ENCODE measurements around the gene TBC1D8.
"Not testable (repeated sequence)": the region's sequence is repeated elsewhere in the genome, so short reads cannot be mapped to it uniquely, and the experiment has no call there.

TBC1D8 gene

GRCh38 chr2:101064125-101064502, 87.1 kb downstream of the TBC1D8 start:
- no peak for DNase-seq (ENCODE audit: low spot score)

GRCh38 chr2:101063352-101064124, 87.6 kb downstream of the TBC1D8 start:
- DNase-seq (ENCODE audit: low spot score): no peak

- no peak for DNase-seq (ENCODE audit: low spot score)
Observed at GRCh38 chr2:101058386-101058785, 92.8 kb downstream of the TBC1D8 start.

- DNase-seq (ENCODE audit: low spot score): no peak
Observed at GRCh38 chr2:101057051-101057933, 93.9 kb downstream of the TBC1D8 start.

GRCh38 chr2:101053117-101053516, 98.1 kb downstream of the TBC1D8 start:
- no peak for DNase-seq (ENCODE audit: low spot score)

GRCh38 chr2:101052147-101052546, 99.0 kb downstream of the TBC1D8 start:
- DNase-seq (ENCODE audit: low spot score): no peak

- not testable (repeated sequence) for DNase-seq (ENCODE audit: low spot score)
Observed at GRCh38 chr2:101050886-101051285, 100.3 kb downstream of the TBC1D8 start.

GRCh38 chr2:101048756-101049155, 102.4 kb downstream of the TBC1D8 start:
- no peak for DNase-seq (ENCODE audit: low spot score)

GRCh38 chr2:101047774-101048173, 103.4 kb downstream of the TBC1D8 start:
- no peak for DNase-seq (ENCODE audit: low spot score)

GRCh38 chr2:101047075-101047766, 104.0 kb downstream of the TBC1D8 start:
- DNase-seq (ENCODE audit: low spot score): no peak

- DNase-seq (ENCODE audit: low spot score): no peak
Observed at GRCh38 chr2:101045330-101045729, 105.9 kb downstream of the TBC1D8 start.

- DNase-seq (ENCODE audit: low spot score): no peak
Observed at GRCh38 chr2:101041413-101041812, 109.8 kb downstream of the TBC1D8 start.

GRCh38 chr2:101040761-101041160, 110.4 kb downstream of the TBC1D8 start:
- DNase-seq (ENCODE audit: low spot score): no peak

- DNase-seq (ENCODE audit: low spot score): no peak
Observed at GRCh38 chr2:101040072-101040471, 111.1 kb downstream of the TBC1D8 start.

- DNase-seq (ENCODE audit: low spot score): peak; percentile 9
Observed at GRCh38 chr2:101038455-101039255, 112.5 kb downstream of the TBC1D8 start.

GRCh38 chr2:101037161-101037755, 113.9 kb downstream of the TBC1D8 start:
- DNase-seq (ENCODE audit: low spot score): no peak

- peak; percentile 11 for DNase-seq (ENCODE audit: low spot score)
Observed at GRCh38 chr2:101036562-101036961, 114.6 kb downstream of the TBC1D8 start.

GRCh38 chr2:101032084-101032776, 119.0 kb downstream of the TBC1D8 start:
- DNase-seq (ENCODE audit: low spot score): no peak

GRCh38 chr2:101030866-101031554, 120.2 kb downstream of the TBC1D8 start:
- DNase-seq (ENCODE audit: low spot score): no peak

- no peak for DNase-seq (ENCODE audit: low spot score)
Observed at GRCh38 chr2:101027852-101028251, 123.3 kb downstream of the TBC1D8 start.
